Loucy (cell line): ENCODE measurements around the gene DENND11.

Experiments
- CTCF ChIP-seq: fragments of 200-600 bp; sonication (generic); conservative IDR thresholded peaks from 2 replicates; pipeline ENCODE4 v1.5.1; 2014; ENCODE audit warnings: mild to moderate bottlenecking, antibody characterized with exemption, low read length
- EZH2phosphoT487 ChIP-seq: fragments of 200-600 bp; IDR thresholded peaks from 2 replicates; pipeline ENCODE4 v1.6.1; 2018; ENCODE audit warnings: antibody characterized with exemption, mild to moderate bottlenecking, moderate library complexity, borderline replicate concordance

GRCh38 chr7:141668853-141669252 lies 33.1 kb downstream of the DENND11 start:
- no peak for TF ChIP-seq CTCF
- TF ChIP-seq EZH2phosphoT487: no peak
